Measurements from ENCODE around the gene CCDC146.

CCDC146 gene

GRCh38 chr7:77288676-77289320 lies 166.4 kb downstream of the CCDC146 start:
- WGBS (ENCODE audit: extremely low coverage, insufficient coverage, low lambda C conversion rate) = no CpG with 5 or more reads among the region's 7 CpGs
- Histone ChIP-seq H3K27ac (ENCODE audit: low read depth, low read length) (no peak overlapping the region), H4K5ac (ENCODE audit: low read length) (no peak overlapping the region), H3K4ac (ENCODE audit: low read depth, low read length) (no peak overlapping the region), H3K56ac (ENCODE audit: low read length) (no peak overlapping the region), H2BK5ac (ENCODE audit: low read length) (no peak overlapping the region), H3K4me3 (ENCODE audit: low read length) (no peak overlapping the region), H3K18ac (ENCODE audit: low read length) (no peak overlapping the region), H3K9ac (ENCODE audit: low read length) (no peak overlapping the region), H4K8ac (ENCODE audit: low read depth, low read length) (no peak overlapping the region), H3K4me1 (ENCODE audit: control insufficient read depth, low read depth, low read length) (no peaks in the 10 kb centered on the region), H3K79me2 (ENCODE audit: control insufficient read depth, insufficient read depth, low read length) (no peaks in the 10 kb centered on the region), H3K27me3 (ENCODE audit: insufficient read depth, low read length, poor library complexity) (no peaks in the 10 kb centered on the region), H3K36me3 (ENCODE audit: control insufficient read depth, insufficient read depth, low read length) (no peaks in the 10 kb centered on the region), H2BK120ac (ENCODE audit: low read depth, low read length) (no peak overlapping the region), H2AK5ac (ENCODE audit: low read length) (no peak overlapping the region), H3K4me2 (ENCODE audit: low read length) (no peak overlapping the region), H3K79me1 (ENCODE audit: low read length) (no peaks in the 10 kb centered on the region), H2BK15ac (replicated peaks; ENCODE audit: low read depth) (no peak overlapping the region), H3K23ac (ENCODE audit: low read length) (no peak overlapping the region)
- no peak for DNase-seq

DNA sequence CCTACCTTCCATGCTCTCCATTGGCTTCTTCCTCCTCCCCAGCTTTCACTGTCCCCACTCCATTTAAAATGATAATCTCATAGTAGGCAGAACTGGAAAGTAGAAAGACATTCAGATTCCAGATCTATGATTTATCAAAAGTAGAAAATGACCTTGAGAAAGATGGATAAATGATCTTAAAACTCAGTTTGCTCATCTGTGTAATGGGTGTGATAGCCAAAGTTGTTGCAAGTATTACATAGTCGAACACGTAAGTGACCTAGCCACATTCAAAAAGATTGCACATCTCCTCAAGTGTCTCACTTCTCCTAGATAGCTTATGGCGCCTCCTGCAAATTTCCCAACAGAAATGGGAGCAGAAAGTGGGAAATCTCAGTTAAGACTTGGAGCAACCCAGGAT lies 167.0 kb downstream of the CCDC146 start:
- Histone ChIP-seq H3K56ac (ENCODE audit: low read length) (no peak overlapping the region), H2BK15ac (replicated peaks; ENCODE audit: low read depth) (no peak overlapping the region), H3K27ac (ENCODE audit: low read depth, low read length) (no peak overlapping the region)

DNA sequence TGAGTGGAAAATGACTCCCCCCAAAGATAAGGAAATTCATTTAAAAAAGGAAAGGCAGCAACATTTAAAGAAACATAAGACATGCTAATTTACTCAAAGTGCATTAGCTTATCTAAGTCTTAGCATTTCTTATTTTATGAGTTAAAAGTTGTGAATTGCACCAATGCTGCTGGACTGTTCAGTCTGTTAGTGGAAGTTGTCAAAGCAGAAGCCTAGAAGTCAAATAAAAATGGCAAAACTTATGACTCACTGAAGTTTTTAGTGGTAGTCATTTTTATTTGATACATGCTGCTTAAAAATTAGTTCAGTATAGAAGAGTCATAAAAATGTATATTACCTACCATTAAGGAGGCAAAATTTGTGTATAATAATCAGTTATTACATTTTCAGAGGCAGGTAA lies 168.0 kb downstream of the CCDC146 start:
- no peak overlapping the region for H2BK120ac ChIP-seq (ENCODE audit: low read depth, low read length)
- H3K23ac ChIP-seq (ENCODE audit: low read length) = no peak overlapping the region
- no peak overlapping the region for H3K18ac ChIP-seq (ENCODE audit: low read length)
- no peak overlapping the region for H2AK5ac ChIP-seq (ENCODE audit: low read length)
- H3K9ac ChIP-seq (ENCODE audit: low read length) = no peak overlapping the region
- no peak overlapping the region for H3K4me2 ChIP-seq (ENCODE audit: low read length)
- H3K56ac ChIP-seq (ENCODE audit: low read length) = no peak overlapping the region
- no peak overlapping the region for H3K4me3 ChIP-seq (ENCODE audit: low read length)
- no peaks in the 10 kb centered on the region for H3K36me3 ChIP-seq (ENCODE audit: control insufficient read depth, insufficient read depth, low read length)
- H3K27me3 ChIP-seq (ENCODE audit: insufficient read depth, low read length, poor library complexity) = no peaks in the 10 kb centered on the region
- no peak overlapping the region for H3K4ac ChIP-seq (ENCODE audit: low read depth, low read length)
- no peak for DNase-seq
- no peaks in the 10 kb centered on the region for H3K79me2 ChIP-seq (ENCODE audit: control insufficient read depth, insufficient read depth, low read length)
- no peak overlapping the region for H3K27ac ChIP-seq (ENCODE audit: low read depth, low read length)
- no peak overlapping the region for H2BK15ac ChIP-seq (replicated peaks; ENCODE audit: low read depth)
- H3K4me1 ChIP-seq (ENCODE audit: control insufficient read depth, low read depth, low read length) = no peaks in the 10 kb centered on the region
- no peak overlapping the region for H2BK5ac ChIP-seq (ENCODE audit: low read length)
- no peak overlapping the region for H4K8ac ChIP-seq (ENCODE audit: low read depth, low read length)
- no peaks in the 10 kb centered on the region for H3K79me1 ChIP-seq (ENCODE audit: low read length)
- no peak overlapping the region for H4K5ac ChIP-seq (ENCODE audit: low read length)

More for the DNA sequence above, 167.0 kb downstream of the CCDC146 start:
- Histone ChIP-seq H3K4me1 (ENCODE audit: control insufficient read depth, low read depth, low read length) (no peaks in the 10 kb centered on the region), H2BK5ac (ENCODE audit: low read length) (no peak overlapping the region), H3K4me2 (ENCODE audit: low read length) (no peak overlapping the region), H2BK120ac (ENCODE audit: low read depth, low read length) (no peak overlapping the region), H3K4ac (ENCODE audit: low read depth, low read length) (no peak overlapping the region), H4K5ac (ENCODE audit: low read length) (no peak overlapping the region), H4K8ac (ENCODE audit: low read depth, low read length) (no peak overlapping the region), H3K27me3 (ENCODE audit: insufficient read depth, low read length, poor library complexity) (no peaks in the 10 kb centered on the region), H3K23ac (ENCODE audit: low read length) (no peak overlapping the region), H3K79me2 (ENCODE audit: control insufficient read depth, insufficient read depth, low read length) (no peaks in the 10 kb centered on the region), H3K9ac (ENCODE audit: low read length) (no peak overlapping the region), H3K79me1 (ENCODE audit: low read length) (no peaks in the 10 kb centered on the region), H3K36me3 (ENCODE audit: control insufficient read depth, insufficient read depth, low read length) (no peaks in the 10 kb centered on the region), H3K4me3 (ENCODE audit: low read length) (no peak overlapping the region), H2AK5ac (ENCODE audit: low read length) (no peak overlapping the region), H3K18ac (ENCODE audit: low read length) (no peak overlapping the region)
- no CpG with 5 or more reads among the region's 3 CpGs for WGBS (ENCODE audit: extremely low coverage, insufficient coverage, low lambda C conversion rate)
- no peak for DNase-seq

DNA sequence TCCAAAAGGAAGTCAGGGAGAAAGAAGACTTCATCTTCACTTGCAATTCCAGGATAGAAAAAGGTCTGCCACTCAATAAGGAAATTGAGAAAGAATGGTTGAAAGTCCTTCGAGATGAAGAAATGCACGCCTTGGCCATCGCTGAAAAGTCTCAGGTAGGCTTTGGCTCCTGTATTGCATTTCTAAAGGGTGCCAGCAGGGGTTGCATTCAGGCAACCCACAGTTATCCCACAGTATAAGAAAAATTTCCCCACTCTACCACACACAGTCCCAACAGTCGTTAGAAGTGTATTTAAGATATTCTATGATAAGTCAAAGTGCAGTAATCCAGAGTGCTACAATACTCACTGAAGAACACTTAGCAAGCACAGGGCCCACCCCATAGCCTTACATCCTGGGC lies 170.6 kb downstream of the CCDC146 start:
- no peak overlapping the region for H4K5ac ChIP-seq (ENCODE audit: low read length)
- no peak overlapping the region for H2BK120ac ChIP-seq (ENCODE audit: low read depth, low read length)
- H3K23ac ChIP-seq (ENCODE audit: low read length) = no peak overlapping the region
- H3K27ac ChIP-seq (ENCODE audit: low read depth, low read length) = no peak overlapping the region
- no peak overlapping the region for H2BK5ac ChIP-seq (ENCODE audit: low read length)
- H3K79me2 ChIP-seq (ENCODE audit: control insufficient read depth, insufficient read depth, low read length) = no peaks in the 10 kb centered on the region
- H3K4me3 ChIP-seq (ENCODE audit: low read length) = no peak overlapping the region
- no peak for DNase-seq
- no peak overlapping the region for H3K18ac ChIP-seq (ENCODE audit: low read length)
- no peak overlapping the region for H3K9ac ChIP-seq (ENCODE audit: low read length)
- no peaks in the 10 kb centered on the region for H3K36me3 ChIP-seq (ENCODE audit: control insufficient read depth, insufficient read depth, low read length)
- H2AK5ac ChIP-seq (ENCODE audit: low read length) = no peak overlapping the region
- WGBS (ENCODE audit: extremely low coverage, insufficient coverage, low lambda C conversion rate) = no CpG with 5 or more reads among the region's 4 CpGs
- no peaks in the 10 kb centered on the region for H3K79me1 ChIP-seq (ENCODE audit: low read length)
- H3K4me1 ChIP-seq (ENCODE audit: control insufficient read depth, low read depth, low read length) = no peaks in the 10 kb centered on the region
- H3K4ac ChIP-seq (ENCODE audit: low read depth, low read length) = no peak overlapping the region
- no peak overlapping the region for H4K8ac ChIP-seq (ENCODE audit: low read depth, low read length)
- H3K56ac ChIP-seq (ENCODE audit: low read length) = no peak overlapping the region
- no peak overlapping the region for H2BK15ac ChIP-seq (replicated peaks; ENCODE audit: low read depth)
- H3K27me3 ChIP-seq (ENCODE audit: insufficient read depth, low read length, poor library complexity) = no peaks in the 10 kb centered on the region
- H3K4me2 ChIP-seq (ENCODE audit: low read length) = no peak overlapping the region

DNA sequence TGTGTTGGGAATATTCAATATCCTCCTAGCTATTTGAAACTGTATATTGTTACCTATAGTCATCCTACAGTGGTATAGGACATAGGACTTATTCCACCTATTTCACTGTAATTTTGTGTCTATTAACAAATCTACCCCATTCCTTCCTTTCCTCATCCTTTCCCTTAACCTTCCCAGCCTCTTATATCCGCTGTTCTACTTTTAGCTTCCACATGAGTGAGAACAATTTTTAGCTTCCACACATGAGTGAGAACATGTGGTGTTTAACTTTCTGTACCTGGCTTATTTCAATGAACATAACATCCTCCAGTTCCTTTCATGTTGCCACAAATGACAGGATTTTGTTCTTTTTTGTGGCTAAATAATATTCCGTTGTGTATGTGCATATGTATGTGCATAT lies 173.1 kb downstream of the CCDC146 start:
- no peaks in the 10 kb centered on the region for H3K4me1 ChIP-seq (ENCODE audit: control insufficient read depth, low read depth, low read length)
- no CpG with 5 or more reads among the region's 2 CpGs for WGBS (ENCODE audit: extremely low coverage, insufficient coverage, low lambda C conversion rate)
- H3K4me3 ChIP-seq (ENCODE audit: low read length) = no peak overlapping the region
- no peak overlapping the region for H2BK5ac ChIP-seq (ENCODE audit: low read length)
- H2BK120ac ChIP-seq (ENCODE audit: low read depth, low read length) = no peak overlapping the region
- H3K27ac ChIP-seq (ENCODE audit: low read depth, low read length) = no peak overlapping the region
- H3K79me1 ChIP-seq (ENCODE audit: low read length) = no peaks in the 10 kb centered on the region
- no peak overlapping the region for H4K8ac ChIP-seq (ENCODE audit: low read depth, low read length)
- no peak overlapping the region for H2AK5ac ChIP-seq (ENCODE audit: low read length)
- no peak overlapping the region for H4K5ac ChIP-seq (ENCODE audit: low read length)
- H2BK15ac ChIP-seq (replicated peaks; ENCODE audit: low read depth) = no peak overlapping the region
- H3K79me2 ChIP-seq (ENCODE audit: control insufficient read depth, insufficient read depth, low read length) = no peaks in the 10 kb centered on the region
- H3K4me2 ChIP-seq (ENCODE audit: low read length) = no peak overlapping the region
- no peak overlapping the region for H3K56ac ChIP-seq (ENCODE audit: low read length)
- no peaks in the 10 kb centered on the region for H3K36me3 ChIP-seq (ENCODE audit: control insufficient read depth, insufficient read depth, low read length)
- no peak for DNase-seq
- no peak overlapping the region for H3K9ac ChIP-seq (ENCODE audit: low read length)
- H3K27me3 ChIP-seq (ENCODE audit: insufficient read depth, low read length, poor library complexity) = no peaks in the 10 kb centered on the region
- no peak overlapping the region for H3K4ac ChIP-seq (ENCODE audit: low read depth, low read length)
- H3K18ac ChIP-seq (ENCODE audit: low read length) = no peak overlapping the region
- no peak overlapping the region for H3K23ac ChIP-seq (ENCODE audit: low read length)
